ENCODE data around the gene ACTR8.
"Not testable (repeated sequence)": the region's sequence is repeated elsewhere in the genome, so short reads cannot be mapped to it uniquely, and the experiment has no call there.

The ACTR8 gene, protein sequence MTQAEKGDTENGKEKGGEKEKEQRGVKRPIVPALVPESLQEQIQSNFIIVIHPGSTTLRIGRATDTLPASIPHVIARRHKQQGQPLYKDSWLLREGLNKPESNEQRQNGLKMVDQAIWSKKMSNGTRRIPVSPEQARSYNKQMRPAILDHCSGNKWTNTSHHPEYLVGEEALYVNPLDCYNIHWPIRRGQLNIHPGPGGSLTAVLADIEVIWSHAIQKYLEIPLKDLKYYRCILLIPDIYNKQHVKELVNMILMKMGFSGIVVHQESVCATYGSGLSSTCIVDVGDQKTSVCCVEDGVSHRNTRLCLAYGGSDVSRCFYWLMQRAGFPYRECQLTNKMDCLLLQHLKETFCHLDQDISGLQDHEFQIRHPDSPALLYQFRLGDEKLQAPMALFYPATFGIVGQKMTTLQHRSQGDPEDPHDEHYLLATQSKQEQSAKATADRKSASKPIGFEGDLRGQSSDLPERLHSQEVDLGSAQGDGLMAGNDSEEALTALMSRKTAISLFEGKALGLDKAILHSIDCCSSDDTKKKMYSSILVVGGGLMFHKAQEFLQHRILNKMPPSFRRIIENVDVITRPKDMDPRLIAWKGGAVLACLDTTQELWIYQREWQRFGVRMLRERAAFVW

GRCh38 chr3:53881691-53882593 is at the start of gene ACTR8:
Gene ACTR8 (minus strand): TSS chr3:53882152. CDS start chr3:53882101, 51 bp downstream.
- DNase-seq (ENCODE audit: low read depth, low spot score), result peak; percentile 93

DNA sequence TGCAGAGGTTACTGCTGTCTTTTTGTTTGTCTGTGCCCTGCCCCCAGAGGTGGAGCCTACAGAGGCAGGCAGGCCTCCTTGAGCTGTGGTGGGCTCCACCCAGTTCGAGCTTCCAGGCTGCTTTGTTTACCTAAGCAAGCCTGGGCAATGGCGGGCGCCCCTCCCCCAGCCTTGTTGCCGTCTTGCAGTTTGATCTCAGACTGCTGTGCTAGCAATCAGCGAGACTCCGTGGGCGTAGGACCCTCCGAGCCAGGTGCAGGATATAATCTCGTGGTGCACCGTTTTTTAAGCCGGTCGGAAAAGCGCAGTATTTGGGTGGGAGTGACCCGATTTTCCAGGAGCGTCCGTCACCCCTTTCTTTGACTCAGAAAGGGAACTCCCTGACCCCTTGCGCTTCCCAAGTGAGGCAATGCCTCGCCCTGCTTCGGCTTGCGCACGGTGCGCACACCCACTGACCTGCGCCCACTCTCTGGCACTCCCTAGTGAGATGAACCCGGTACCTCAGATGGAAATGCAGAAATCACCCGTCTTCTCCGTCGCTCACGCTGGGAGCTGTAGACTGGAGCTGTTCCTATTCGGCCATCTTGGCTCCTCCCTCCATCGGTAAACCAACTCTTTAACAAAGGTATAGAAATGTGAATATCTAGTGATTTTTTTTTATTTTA is 45.4 kb upstream of the ACTR8 start:
- not testable (repeated sequence) for DNase-seq (ENCODE audit: low read depth, low spot score)

- no peak for DNase-seq (ENCODE audit: low read depth, low spot score)
Measured at GRCh38 chr3:53921296-53921695, 39.3 kb upstream of the ACTR8 start.

DNA sequence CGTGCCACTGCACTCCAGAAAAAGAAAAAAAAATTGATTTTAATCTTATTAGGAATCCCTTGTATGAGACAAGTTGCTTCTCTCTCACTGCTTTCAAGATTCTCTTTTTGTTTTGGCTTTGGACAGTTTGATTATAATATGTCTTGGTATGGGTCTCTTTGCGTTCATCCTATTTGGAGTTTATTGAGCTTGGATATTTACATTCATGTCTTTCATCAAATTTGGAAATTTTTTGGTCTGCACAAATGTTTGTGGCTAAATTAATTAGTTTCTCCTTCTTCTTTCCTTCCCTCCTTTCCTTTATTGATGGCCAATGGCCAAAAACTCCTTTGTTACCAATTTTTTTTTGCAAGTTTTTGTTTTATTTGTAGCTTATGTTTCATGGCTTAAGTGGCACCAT is 37.8 kb upstream of the ACTR8 start:
- no peak for DNase-seq (ENCODE audit: low read depth, low spot score)

- DNase-seq (ENCODE audit: low read depth, low spot score), result no peak
Measured at GRCh38 chr3:53913401-53913800, 31.4 kb upstream of the ACTR8 start.

DNA sequence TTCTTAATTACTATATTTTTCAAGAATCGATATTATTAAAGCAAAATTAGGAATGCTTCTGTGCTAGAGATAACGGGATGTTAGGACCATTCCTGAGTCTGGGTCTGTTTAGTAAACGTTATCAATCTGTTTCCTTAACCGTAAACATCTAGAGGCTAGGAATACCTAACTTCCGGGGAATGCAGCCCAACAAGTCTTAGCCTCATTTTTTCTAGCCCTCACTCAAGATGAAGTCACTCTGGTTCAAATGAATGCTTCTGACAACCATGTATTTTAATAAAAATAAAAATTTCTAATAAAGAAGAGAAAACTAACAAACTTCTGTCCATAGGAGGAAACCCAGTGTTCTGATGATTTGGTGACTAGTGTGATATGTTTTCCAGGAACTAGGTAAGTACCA is 20.8 kb upstream of the ACTR8 start:
- DNase-seq (ENCODE audit: low read depth, low spot score), result no peak

GRCh38 chr3:53902067-53902466 is 20.1 kb upstream of the ACTR8 start:
- no peak for DNase-seq (ENCODE audit: low read depth, low spot score)

DNA sequence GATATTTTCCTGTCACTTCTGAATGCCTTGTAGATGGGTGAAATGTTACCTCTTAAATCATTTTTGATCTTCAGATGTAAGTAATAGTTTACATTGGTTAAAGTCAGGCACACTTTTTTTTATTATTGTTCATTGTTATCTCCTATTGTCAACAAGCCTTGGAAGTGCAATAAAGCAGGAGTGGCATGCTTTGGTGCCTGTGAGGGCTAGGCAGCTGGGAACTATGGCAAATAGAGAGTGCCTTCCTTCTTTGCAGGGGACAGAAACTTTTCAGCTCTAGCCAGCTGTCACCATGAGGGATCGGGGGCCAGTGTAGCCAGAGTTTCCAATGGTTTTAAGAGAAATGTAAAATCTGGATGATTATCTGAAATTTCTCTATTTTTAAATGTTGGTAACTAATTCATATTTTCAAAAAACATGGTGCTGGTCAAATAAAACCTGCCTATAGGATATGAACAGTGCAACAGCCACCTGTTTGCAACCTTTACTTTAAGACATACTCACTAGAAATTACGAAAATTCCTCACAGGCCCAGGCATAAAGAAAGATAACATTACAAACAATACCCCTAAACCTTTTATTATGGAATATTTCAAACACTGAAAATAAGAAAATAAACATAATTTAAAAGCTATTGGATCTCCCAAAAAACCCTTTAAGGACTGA is 18.8 kb upstream of the ACTR8 start:
- no peak for DNase-seq (ENCODE audit: low read depth, low spot score)

DNA sequence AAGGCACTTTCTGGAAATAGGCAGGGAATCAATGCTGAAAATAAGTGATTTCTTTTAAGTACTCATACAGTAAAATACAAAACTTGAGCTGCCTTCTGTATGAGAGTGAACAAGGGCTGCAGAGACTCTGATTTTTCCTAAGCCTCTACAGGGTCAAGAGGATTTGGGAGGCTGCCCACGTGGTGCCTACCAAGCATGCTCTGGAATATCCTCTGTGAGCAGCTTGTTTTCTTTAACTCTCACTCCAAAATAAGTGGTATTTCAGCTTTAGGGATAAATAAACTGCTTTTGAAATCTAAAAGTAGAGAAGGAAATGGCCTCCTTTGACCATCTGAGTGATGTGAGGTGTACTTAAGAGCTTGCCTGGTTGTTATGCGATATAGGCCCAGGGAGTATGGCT is 17.8 kb upstream of the ACTR8 start:
- DNase-seq (ENCODE audit: low read depth, low spot score), result no peak

GRCh38 chr3:53892286-53892637 is 10.3 kb upstream of the ACTR8 start:
- no peak for DNase-seq (ENCODE audit: low read depth, low spot score)

DNA sequence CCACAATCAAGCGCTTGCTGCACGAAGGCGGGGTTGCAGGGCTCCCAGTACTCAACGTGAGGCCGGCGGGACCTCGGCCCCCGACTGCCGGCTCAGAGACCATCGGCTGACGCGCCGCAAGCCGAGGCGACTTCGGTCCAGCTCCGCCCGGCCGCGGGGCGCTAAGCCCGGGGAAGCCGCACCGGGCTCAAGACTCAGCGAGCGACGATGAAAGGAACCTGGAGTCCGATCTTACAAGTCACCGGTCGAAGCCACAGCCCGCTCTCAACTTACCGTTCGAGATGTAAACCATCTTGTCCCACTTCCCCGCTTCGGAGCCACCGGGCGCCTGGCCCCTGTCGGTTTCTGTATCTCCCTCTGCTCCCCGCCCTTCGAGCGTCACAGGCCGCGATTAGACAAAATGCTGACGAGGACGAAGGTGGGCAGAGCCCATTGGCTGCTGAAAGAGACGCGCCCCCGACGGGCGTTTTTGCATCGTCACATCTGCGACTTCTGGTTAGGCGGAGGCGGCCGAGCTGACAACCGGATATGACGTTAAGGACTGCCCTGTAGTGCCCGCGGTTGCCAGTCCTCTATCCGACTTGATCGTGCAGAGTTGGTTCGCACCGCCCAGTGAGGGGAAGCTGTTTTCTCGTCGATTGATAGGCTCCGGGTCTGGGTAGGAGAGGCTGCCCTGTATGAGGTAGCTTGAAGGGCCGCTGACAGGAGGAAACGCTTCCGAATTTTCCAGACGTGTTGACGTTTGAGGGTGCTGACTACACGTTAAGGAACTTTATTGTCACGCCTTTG is 9.7 kb upstream of the ACTR8 start, which contains the start of gene SELENOK:
Gene SELENOK, minus strand, starts transcription at position 363 of the 789 bp plus-strand sequence.
- peak; percentile 100 for DNase-seq (ENCODE audit: low read depth, low spot score)

DNA sequence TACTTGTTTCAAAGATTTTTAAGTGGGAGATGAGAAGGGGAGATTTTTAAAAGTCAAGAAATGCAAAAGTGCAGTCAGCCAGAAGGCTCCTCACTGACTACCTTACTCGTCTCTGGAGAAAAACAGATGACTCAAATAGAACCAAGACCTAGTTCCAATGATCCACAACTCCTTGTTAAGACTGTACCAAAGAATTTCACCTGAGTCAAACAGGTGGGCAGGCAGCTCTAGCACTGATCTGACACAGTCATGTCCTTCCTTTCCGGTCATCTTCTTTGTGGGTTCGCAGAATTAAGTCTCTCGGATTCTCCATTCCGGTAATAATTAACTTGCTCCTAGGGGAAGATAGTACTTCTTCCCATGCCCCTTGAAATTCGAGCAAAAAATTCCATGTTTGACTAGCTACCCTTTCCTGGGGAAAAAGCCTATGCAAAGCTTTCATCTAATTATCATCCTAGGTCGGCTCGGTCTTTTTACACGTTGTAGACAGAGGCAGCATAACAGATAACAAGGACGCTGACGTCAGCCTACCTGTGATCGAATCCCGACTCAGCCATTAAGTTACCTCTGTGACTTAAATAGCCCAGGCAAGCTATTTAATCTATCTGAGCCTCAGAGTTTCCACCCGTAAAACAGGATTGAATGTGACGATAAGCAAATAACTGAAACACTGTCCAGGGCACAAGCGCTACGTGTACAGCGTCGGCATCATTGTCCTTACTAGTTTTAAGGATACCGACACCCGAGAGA is 8.9 kb upstream of the ACTR8 start:
- peak; percentile 58 for DNase-seq (ENCODE audit: low read depth, low spot score)

GRCh38 chr3:53888232-53888631 is 6.3 kb upstream of the ACTR8 start:
- no peak for DNase-seq (ENCODE audit: low read depth, low spot score)

DNA sequence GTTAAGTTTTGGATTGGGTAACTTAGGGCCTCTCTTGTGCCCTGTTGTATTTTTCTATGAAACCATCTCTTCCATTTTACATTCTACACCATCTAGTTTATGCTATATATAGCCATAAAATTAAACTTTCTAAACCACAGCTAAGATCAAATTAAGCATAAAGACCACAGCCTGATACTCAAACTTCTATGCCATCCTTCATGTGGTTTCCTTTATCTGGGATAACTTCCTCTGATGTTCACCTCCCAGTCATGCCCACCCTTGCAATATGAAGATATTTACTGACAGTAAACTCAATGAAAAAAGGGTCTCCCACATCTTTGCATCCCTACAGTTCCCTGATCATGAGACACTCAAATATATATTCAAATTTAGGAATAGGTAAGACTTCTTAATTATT is 5.5 kb upstream of the ACTR8 start:
- DNase-seq (ENCODE audit: low read depth, low spot score), result no peak

DNA sequence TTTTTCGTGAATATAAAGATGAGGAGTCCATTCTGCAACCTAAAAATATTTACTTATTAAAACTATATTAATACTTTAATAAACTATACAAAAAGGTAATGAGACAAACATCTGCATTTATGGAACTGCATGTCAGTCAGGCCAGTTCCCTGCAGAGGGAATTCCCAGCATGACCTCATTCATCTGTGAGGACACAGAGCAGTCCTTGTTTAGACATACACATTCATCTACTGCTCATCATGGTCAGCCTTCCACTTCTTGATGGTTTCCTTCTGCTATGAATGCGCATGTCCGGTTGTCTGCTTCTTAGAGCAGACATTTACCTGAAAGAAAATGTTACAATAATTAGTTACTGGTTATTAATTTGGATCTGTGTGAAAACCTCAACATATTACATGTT is 3.3 kb upstream of the ACTR8 start:
- no peak for DNase-seq (ENCODE audit: low read depth, low spot score)

DNA sequence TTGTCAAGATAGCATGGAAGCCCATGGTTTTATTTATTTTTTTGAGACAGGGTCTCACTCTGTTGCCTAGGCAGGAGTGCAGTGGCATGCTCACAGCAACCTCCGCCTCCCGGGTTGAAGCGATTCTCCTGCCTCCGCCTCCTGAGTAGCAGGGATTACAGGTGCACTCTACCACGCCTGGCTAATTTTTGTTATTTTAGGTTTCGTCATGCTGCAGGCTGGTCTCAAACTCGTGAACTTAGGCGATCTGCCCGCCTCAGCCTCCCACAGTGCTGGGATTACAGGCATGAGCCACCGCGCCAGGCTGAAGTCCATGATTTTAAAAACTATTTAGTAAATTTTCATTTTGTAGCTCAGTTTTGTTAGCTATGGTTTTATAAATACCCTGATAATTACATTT is 2.7 kb upstream of the ACTR8 start:
- DNase-seq (ENCODE audit: low read depth, low spot score), result no peak

- no peak for DNase-seq (ENCODE audit: low read depth, low spot score)
Measured at GRCh38 chr3:53883008-53883407, 1.1 kb upstream of the ACTR8 start.

GRCh38 chr3:53880396-53881345 is 1.3 kb downstream of the ACTR8 start:
- peak; percentile 19 for DNase-seq (ENCODE audit: low read depth, low spot score)
